Suprapubic skin (tissue), 4 donors: ENCODE data around the gene RECK. TPM values are rescaled to one million over a fixed set of nuclear protein-coding genes. Genes with fewer than 3 reads are reported as not detected.

Source experiments
- DNase-seq, 2 donors: peaks; one replicate each; pipeline ENCODE4 v3.0.0-alpha.2; 2019; ENCODE audit warnings: low spot score in 2 of 2
- H3K27ac ChIP-seq: fragments of 200-600 bp; sonication (generic); one replicate; pipeline ENCODE4 v1.5.1; 2019
- H3K27me3 ChIP-seq: fragments of 200-600 bp; sonication (generic); one replicate; pipeline ENCODE4 v1.5.1; 2019
- H3K36me3 ChIP-seq: fragments of 200-600 bp; sonication (generic); one replicate; pipeline ENCODE4 v1.5.1; 2019
- H3K4me1 ChIP-seq: fragments of 200-600 bp; sonication (generic); one replicate; pipeline ENCODE4 v1.5.1; 2019
- H3K4me3 ChIP-seq: fragments of 200-600 bp; sonication (generic); one replicate; pipeline ENCODE4 v1.5.1; 2019; ENCODE audit warnings: mild to moderate bottlenecking
- H3K9me3 ChIP-seq: fragments of 200-600 bp; sonication (generic); one replicate; pipeline ENCODE4 v1.5.1; 2019
- CTCF ChIP-seq, 2 donors: fragments of 200-600 bp in 1 of 2; fragments of 450-650 bp in 1 of 2; sonication (generic) in 1 of 2; IDR thresholded peaks; one replicate each; pipeline ENCODE4 v1.5.1; 2016 to 2019; ENCODE audit warnings: antibody characterized with exemption in 2 of 2, mild to moderate bottlenecking in 1 of 2, moderate library complexity in 1 of 2
- EP300 ChIP-seq: sonication (generic); formaldehyde crosslinking; IDR thresholded peaks from one replicate; pipeline ENCODE4 v1.6.1; 2017; ENCODE audit warnings: antibody characterized with exemption
- POLR2A ChIP-seq, 2 donors: fragments of 450-650 bp; IDR thresholded peaks; one replicate each; pipeline ENCODE4 v1.6.1; 2017; ENCODE audit warnings: antibody characterized with exemption in 2 of 2, mild to moderate bottlenecking in 2 of 2, moderate library complexity in 2 of 2
- POLR2AphosphoS5 ChIP-seq, 3 donors: sonication (generic); formaldehyde crosslinking; IDR thresholded peaks; one replicate each; pipeline ENCODE4 v1.6.1; 2017; ENCODE audit warnings: antibody characterized with exemption in 3 of 3
- WGBS: methylation state at CpG from one replicate; pipeline ENCODE4 v1.1.5; 2018; 5-methylcytosine and 5-hydroxymethylcytosine counted together
- total RNA-seq, 4 donors: library from RNA; depleted of rRNA; stranded (reverse); fragments of >200 nt; gene quantifications; one replicate each; pipeline ENCODE4 v1.1.0, GENCODE V29; 2016

RECK gene
- total RNA-seq, 4 donors from 2014 or later: 3.1 to 6.4 (median 4.0) TPM

DNA sequence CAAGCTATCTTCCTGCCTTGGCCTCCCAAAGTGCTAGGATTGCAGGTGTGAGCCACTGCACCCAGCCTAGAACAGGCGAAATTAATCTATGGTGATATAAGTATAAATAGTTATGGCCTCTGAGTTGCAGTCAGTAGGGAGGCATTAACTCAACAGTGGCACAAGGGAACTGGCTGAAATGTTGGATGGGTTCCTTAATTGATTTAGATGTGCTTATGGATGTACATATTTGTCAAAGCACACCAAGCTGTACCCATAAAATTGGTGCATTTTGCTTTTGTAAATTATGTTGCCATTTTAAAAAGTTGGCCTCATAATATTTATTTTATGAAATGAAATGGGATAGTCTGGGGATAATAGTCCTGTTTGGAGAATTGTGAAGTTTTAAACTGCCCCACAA is 63.0 kb downstream of the RECK start:
- H3K9me3 ChIP-seq: no peaks in the 10 kb centered on the region
- no peaks in the 10 kb centered on the region for H3K27me3 ChIP-seq
- H3K36me3 ChIP-seq: no peaks in the 10 kb centered on the region
- H3K4me1 ChIP-seq: peaks cover 3% of the 10 kb centered on the region
- no peak overlapping the region for H3K27ac ChIP-seq
- TF ChIP-seq POLR2A (IDR thresholded peaks at IDR 0.05): no peak
- no peak for TF ChIP-seq CTCF (IDR thresholded peaks at IDR 0.05)
- TF ChIP-seq EP300: no peak
- TF ChIP-seq POLR2AphosphoS5 (IDR thresholded peaks at IDR 0.05): no peak
- H3K4me3 ChIP-seq: no peak overlapping the region
- 88% methylated on average over 1 of the region's 1 CpG for WGBS
- no peak for DNase-seq

DNA sequence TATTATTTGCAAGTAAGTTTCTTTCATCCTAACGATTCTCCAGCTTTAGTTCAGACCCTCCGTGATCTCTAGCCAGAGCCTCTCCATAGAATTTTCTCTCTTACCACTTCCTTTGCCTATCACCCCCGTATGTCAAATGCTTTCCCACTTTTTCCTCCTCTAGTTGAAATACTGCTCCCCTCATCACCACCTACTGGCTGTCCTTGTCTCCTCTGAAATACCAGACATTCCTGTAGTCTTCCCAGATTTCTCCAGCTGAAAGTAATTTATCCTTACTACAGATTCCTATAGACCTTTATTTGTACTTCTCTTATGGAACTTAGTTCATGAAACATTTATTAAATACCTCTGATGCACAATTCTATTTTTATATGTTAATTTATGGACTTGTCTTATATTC is 63.8 kb downstream of the RECK start:
- 65% methylated on average over 3 of the region's 3 CpGs for WGBS
- no peak for DNase-seq
- TF ChIP-seq CTCF (IDR thresholded peaks at IDR 0.05) (no peak), POLR2AphosphoS5 (IDR thresholded peaks at IDR 0.05) (no peak), POLR2A (IDR thresholded peaks at IDR 0.05) (no peak), EP300 (no peak)

GRCh38 chr9:36101916-36102741 is 65.4 kb downstream of the RECK start:
- no peaks in the 10 kb centered on the region for H3K9me3 ChIP-seq

More for the DNA sequence above, 63.8 kb downstream of the RECK start:
- no peaks in the 10 kb centered on the region for H3K9me3 ChIP-seq
- H3K36me3 ChIP-seq: no peaks in the 10 kb centered on the region
- H3K27ac ChIP-seq: no peak overlapping the region
- H3K27me3 ChIP-seq: no peaks in the 10 kb centered on the region
- no peak overlapping the region for H3K4me3 ChIP-seq
- H3K4me1 ChIP-seq: peaks cover 3% of the 10 kb centered on the region

DNA sequence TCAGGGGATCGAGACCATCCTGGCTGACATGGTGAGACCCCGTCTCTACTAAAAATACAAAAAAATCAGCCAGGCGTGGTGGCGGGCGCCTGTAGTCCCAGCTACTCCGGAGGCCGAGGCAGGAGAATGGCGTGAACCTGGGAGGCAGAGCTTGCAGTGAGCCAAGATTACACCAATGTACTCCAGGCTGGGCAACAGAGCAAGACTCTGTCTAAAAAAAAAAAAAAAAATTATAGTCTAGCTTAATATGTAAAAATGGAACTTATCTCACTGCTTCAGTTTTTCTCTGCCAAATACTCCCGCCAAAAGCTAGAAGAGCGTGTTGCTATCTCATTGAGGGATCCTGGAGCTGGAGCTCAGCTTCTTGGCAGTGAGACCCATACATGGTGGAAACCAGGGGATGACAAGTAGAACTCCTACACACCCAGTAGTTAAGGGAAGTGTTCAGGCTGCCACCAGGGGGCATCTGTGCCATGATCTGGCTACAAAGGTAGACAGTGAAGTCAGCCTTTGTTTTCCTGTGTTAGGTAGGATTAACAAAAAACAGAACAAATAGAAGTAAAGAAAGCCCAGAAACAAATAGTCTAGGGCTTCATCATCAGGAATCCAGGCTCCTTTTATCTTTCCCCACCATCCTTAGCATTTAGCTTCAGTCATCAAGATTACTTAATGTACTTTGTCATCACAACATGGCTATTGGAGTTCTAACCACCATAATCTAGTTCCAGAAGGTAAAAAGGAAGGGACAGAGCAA is 66.2 kb downstream of the RECK start:
- Histone ChIP-seq H3K4me1 (peaks cover 3% of the 10 kb centered on the region), H3K36me3 (no peaks in the 10 kb centered on the region), H3K27ac (no peak overlapping the region), H3K4me3 (no peak overlapping the region), H3K9me3 (no peaks in the 10 kb centered on the region), H3K27me3 (no peaks in the 10 kb centered on the region)
- TF ChIP-seq CTCF (IDR thresholded peaks at IDR 0.05): peak; percentile 68 to 77
- TF ChIP-seq POLR2A (IDR thresholded peaks at IDR 0.05): no peak
- DNase-seq: peak; percentile 85 to 86
- WGBS: 75% methylated on average over 9 of the region's 10 CpGs

More at GRCh38 chr9:36101916-36102741, 65.4 kb downstream of the RECK start:
- no peak for DNase-seq
- WGBS: 67% methylated on average over 2 of the region's 4 CpGs
- H3K27ac ChIP-seq: peak overlapping the region; percentile 29
- H3K4me3 ChIP-seq: no peak overlapping the region
- H3K36me3 ChIP-seq: no peaks in the 10 kb centered on the region
- no peaks in the 10 kb centered on the region for H3K27me3 ChIP-seq
- no peak for TF ChIP-seq EP300
- no peak for TF ChIP-seq CTCF (IDR thresholded peaks at IDR 0.05)
- no peak for TF ChIP-seq POLR2A (IDR thresholded peaks at IDR 0.05)
- TF ChIP-seq POLR2AphosphoS5 (IDR thresholded peaks at IDR 0.05): no peak
- H3K4me1 ChIP-seq: peaks cover 3% of the 10 kb centered on the region

DNA sequence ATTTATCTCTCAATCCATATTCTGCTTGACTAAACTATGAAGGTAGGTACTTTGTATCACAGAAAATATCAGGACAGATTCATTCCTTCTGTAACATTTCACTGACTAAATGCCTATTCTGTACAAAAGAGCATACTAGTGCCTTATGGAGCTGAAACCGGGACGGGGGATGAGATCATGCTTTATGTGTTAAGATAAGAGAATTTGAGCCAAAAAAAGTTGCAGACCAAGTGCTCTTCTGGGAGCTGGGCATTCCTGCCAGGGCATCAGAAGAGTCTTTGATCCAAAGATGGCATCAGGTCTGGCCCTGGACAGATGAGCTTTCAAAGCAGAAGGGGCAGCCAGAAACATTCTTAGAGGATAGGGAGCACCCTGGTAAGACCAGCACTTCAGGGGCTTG is 72.4 kb downstream of the RECK start:
- Histone ChIP-seq H3K4me1 (no peaks in the 10 kb centered on the region), H3K4me3 (no peak overlapping the region), H3K36me3 (no peaks in the 10 kb centered on the region), H3K9me3 (no peaks in the 10 kb centered on the region), H3K27ac (no peak overlapping the region), H3K27me3 (no peaks in the 10 kb centered on the region)
- no peak for TF ChIP-seq EP300
- TF ChIP-seq CTCF (IDR thresholded peaks at IDR 0.05): no peak
- no peak for TF ChIP-seq POLR2A (IDR thresholded peaks at IDR 0.05)
- no peak for TF ChIP-seq POLR2AphosphoS5 (IDR thresholded peaks at IDR 0.05)
- 81% methylated on average over 2 of the region's 2 CpGs for WGBS
- no peak for DNase-seq
